ENCODE data around the gene UBN1. TPM values are rescaled to one million over a fixed set of nuclear protein-coding genes. Genes with fewer than 3 reads are reported as not detected.

The UBN1 gene
- polyA plus RNA-seq, 1 donor, result 38.2 TPM

DNA sequence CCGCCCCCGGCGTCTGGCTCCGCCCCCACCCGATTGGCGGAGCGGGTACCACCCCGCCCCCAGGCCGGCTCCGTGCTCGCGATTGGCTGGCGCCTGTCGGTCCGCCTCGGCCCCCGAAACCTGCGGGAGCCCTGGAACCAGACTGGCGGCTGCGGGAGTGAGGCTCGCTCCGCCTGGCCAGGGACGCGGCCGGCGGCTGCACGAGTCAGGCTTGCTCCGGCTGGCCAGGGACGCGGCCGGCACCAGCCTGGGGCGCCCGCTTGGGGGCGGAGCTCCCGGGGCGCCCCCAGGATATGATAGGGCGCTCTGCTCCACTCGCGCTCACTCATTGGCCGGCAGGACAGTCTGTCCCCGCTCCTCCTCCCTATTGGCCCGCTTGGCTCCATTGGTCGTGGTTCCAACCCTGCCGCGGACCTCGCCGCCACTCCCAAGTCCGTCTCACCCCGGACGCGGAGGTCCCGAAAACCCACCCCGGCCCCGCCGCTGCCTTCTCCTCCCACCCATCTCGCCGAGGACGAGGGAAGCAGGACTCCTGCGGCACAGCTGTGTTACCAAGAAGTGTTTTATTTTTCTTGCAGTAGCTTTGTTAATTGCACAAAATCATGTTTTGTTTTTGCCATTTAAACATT, 44.5 kb upstream of the UBN1 start:
- no peaks in the 10 kb centered on the region for H3K9me3 ChIP-seq (ENCODE audit: control insufficient read depth, low read depth, low read length)
- H3K4me1 ChIP-seq (ENCODE audit: control insufficient read depth, insufficient read depth, low read length), result peaks cover 17% of the 10 kb centered on the region
- H3K27ac ChIP-seq (ENCODE audit: low read length), result peak overlapping the region; percentile 77
- peaks cover 54% of the 10 kb centered on the region for H3K36me3 ChIP-seq (ENCODE audit: control insufficient read depth, insufficient read depth, low read length)
- H3K27me3 ChIP-seq (ENCODE audit: control insufficient read depth, insufficient read depth, low read length), result no peaks in the 10 kb centered on the region
- H3K4me3 ChIP-seq (ENCODE audit: low read length), result peak overlapping the region; percentile 51
- no CpG with 5 or more reads among the region's 59 CpGs for WGBS (ENCODE audit: insufficient coverage, low lambda C conversion rate)
- DNase-seq, result peak; percentile 85 to 95

GRCh38 chr16:4803401-4803844, 43.9 kb upstream of the UBN1 start:
- H3K4me3 ChIP-seq (ENCODE audit: low read length), result peak overlapping the region; percentile 51
- no peaks in the 10 kb centered on the region for H3K9me3 ChIP-seq (ENCODE audit: control insufficient read depth, low read depth, low read length)
- peaks cover 54% of the 10 kb centered on the region for H3K36me3 ChIP-seq (ENCODE audit: control insufficient read depth, insufficient read depth, low read length)
- no peaks in the 10 kb centered on the region for H3K27me3 ChIP-seq (ENCODE audit: control insufficient read depth, insufficient read depth, low read length)
- no peak for DNase-seq
- WGBS (ENCODE audit: insufficient coverage, low lambda C conversion rate), result no CpG with 5 or more reads among the region's 8 CpGs
- peak overlapping the region; percentile 77 for H3K27ac ChIP-seq (ENCODE audit: low read length)
- peaks cover 17% of the 10 kb centered on the region for H3K4me1 ChIP-seq (ENCODE audit: control insufficient read depth, insufficient read depth, low read length)

- H3K27ac ChIP-seq (ENCODE audit: low read length), result no peak overlapping the region
- no peak for DNase-seq
- WGBS (ENCODE audit: insufficient coverage, low lambda C conversion rate), result 80% methylated on average over 1 of the region's 26 CpGs
Measured at GRCh38 chr16:4803898-4804762, 43.2 kb upstream of the UBN1 start.

GRCh38 chr16:4805231-4805630, 42.0 kb upstream of the UBN1 start:
- H3K4me3 ChIP-seq (ENCODE audit: low read length), result no peak overlapping the region
- no peak for DNase-seq
- H3K9me3 ChIP-seq (ENCODE audit: control insufficient read depth, low read depth, low read length), result no peaks in the 10 kb centered on the region
- H3K27me3 ChIP-seq (ENCODE audit: control insufficient read depth, insufficient read depth, low read length), result no peaks in the 10 kb centered on the region
- H3K4me1 ChIP-seq (ENCODE audit: control insufficient read depth, insufficient read depth, low read length), result peaks cover 15% of the 10 kb centered on the region
- no peak overlapping the region for H3K27ac ChIP-seq (ENCODE audit: low read length)
- H3K36me3 ChIP-seq (ENCODE audit: control insufficient read depth, insufficient read depth, low read length), result peaks cover 45% of the 10 kb centered on the region
- WGBS (ENCODE audit: insufficient coverage, low lambda C conversion rate), result no CpG with 5 or more reads among the region's 11 CpGs

More at GRCh38 chr16:4803898-4804762, 43.2 kb upstream of the UBN1 start:
- Histone ChIP-seq H3K9me3 (ENCODE audit: control insufficient read depth, low read depth, low read length) (no peaks in the 10 kb centered on the region), H3K36me3 (ENCODE audit: control insufficient read depth, insufficient read depth, low read length) (peaks cover 51% of the 10 kb centered on the region), H3K4me1 (ENCODE audit: control insufficient read depth, insufficient read depth, low read length) (peaks cover 17% of the 10 kb centered on the region), H3K27me3 (ENCODE audit: control insufficient read depth, insufficient read depth, low read length) (no peaks in the 10 kb centered on the region), H3K4me3 (ENCODE audit: low read length) (no peak overlapping the region)

DNA sequence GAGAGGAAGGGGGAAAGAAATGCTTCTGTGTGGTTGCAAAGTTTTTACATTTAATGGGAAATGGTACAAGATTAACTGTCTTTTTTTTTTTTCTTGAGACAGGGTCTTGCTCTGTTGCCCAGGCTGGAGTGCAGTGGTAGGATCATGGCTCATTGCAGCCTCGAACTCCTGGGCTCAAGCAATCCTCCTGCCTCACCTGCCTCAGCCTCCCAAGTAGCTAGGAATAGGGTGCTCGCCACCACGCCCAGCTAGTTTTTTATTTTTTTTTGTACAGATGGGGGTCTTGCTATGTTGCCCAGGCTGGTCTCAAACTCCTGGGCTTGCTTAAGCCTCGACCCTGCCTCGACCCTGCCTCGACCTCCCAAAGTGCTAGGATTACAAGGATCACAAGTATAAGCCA, 41.0 kb upstream of the UBN1 start:
- Histone ChIP-seq H3K9me3 (ENCODE audit: control insufficient read depth, low read depth, low read length) (no peaks in the 10 kb centered on the region), H3K4me3 (ENCODE audit: low read length) (no peak overlapping the region), H3K27ac (ENCODE audit: low read length) (no peak overlapping the region), H3K27me3 (ENCODE audit: control insufficient read depth, insufficient read depth, low read length) (no peaks in the 10 kb centered on the region), H3K4me1 (ENCODE audit: control insufficient read depth, insufficient read depth, low read length) (peaks cover 4% of the 10 kb centered on the region), H3K36me3 (ENCODE audit: control insufficient read depth, insufficient read depth, low read length) (peaks cover 54% of the 10 kb centered on the region)
- DNase-seq, result no peak
- WGBS (ENCODE audit: insufficient coverage, low lambda C conversion rate), result no CpG with 5 or more reads among the region's 6 CpGs

GRCh38 chr16:4811242-4811641, 36.0 kb upstream of the UBN1 start:
- Histone ChIP-seq H3K9me3 (ENCODE audit: control insufficient read depth, low read depth, low read length) (no peaks in the 10 kb centered on the region), H3K36me3 (ENCODE audit: control insufficient read depth, insufficient read depth, low read length) (peaks cover 70% of the 10 kb centered on the region), H3K27me3 (ENCODE audit: control insufficient read depth, insufficient read depth, low read length) (no peaks in the 10 kb centered on the region), H3K4me3 (ENCODE audit: low read length) (no peak overlapping the region), H3K4me1 (ENCODE audit: control insufficient read depth, insufficient read depth, low read length) (no peaks in the 10 kb centered on the region), H3K27ac (ENCODE audit: low read length) (no peak overlapping the region)
- DNase-seq, result no peak
- WGBS (ENCODE audit: insufficient coverage, low lambda C conversion rate), result no CpG with 5 or more reads among the region's 3 CpGs

GRCh38 chr16:4811773-4812172, 35.5 kb upstream of the UBN1 start:
- Histone ChIP-seq H3K27ac (ENCODE audit: low read length) (no peak overlapping the region), H3K4me1 (ENCODE audit: control insufficient read depth, insufficient read depth, low read length) (no peaks in the 10 kb centered on the region), H3K27me3 (ENCODE audit: control insufficient read depth, insufficient read depth, low read length) (no peaks in the 10 kb centered on the region), H3K36me3 (ENCODE audit: control insufficient read depth, insufficient read depth, low read length) (peaks cover 67% of the 10 kb centered on the region), H3K4me3 (ENCODE audit: low read length) (no peak overlapping the region), H3K9me3 (ENCODE audit: control insufficient read depth, low read depth, low read length) (no peaks in the 10 kb centered on the region)
- no peak for DNase-seq
- no CpG with 5 or more reads among the region's 9 CpGs for WGBS (ENCODE audit: insufficient coverage, low lambda C conversion rate)

DNA sequence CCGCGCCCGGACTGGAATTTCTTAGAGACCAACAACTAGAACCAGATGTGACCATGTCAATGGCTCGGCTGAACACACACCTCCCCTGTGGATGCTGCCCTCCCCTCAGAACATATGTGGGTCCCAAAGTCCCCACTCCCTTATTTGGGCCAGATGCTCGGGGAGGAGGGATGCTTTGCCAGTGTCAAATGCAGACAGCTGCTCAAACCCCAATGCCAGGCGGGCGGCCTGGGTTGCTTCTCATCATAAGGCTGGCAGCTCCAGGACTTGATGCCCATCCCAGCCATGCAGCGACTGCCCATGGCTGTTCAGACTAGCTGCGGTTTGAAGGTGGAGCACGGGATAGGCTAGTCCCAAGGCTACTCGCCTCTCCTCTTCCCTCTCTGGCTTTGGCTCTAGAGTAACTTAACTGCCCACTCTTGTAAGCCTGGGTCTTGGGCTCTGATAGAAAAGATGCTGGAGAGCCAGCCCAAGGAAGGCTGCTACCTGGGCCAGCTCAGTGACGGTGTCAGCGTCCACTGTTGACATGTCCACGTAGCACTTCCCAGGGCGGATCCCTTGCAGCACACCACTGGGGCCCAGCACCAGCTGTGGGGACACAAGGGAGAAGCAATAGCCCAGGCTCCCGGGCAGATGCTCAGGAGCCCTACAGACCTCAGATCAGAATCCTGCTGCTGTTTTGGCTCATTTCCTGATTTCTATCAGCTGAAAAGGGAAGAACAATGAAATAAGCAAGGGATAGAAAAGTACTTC, 33.9 kb upstream of the UBN1 start:
- WGBS (ENCODE audit: insufficient coverage, low lambda C conversion rate), result no CpG with 5 or more reads among the region's 16 CpGs
- Histone ChIP-seq H3K4me1 (ENCODE audit: control insufficient read depth, insufficient read depth, low read length) (no peaks in the 10 kb centered on the region), H3K4me3 (ENCODE audit: low read length) (no peak overlapping the region), H3K27ac (ENCODE audit: low read length) (no peak overlapping the region), H3K36me3 (ENCODE audit: control insufficient read depth, insufficient read depth, low read length) (peaks cover 63% of the 10 kb centered on the region), H3K9me3 (ENCODE audit: control insufficient read depth, low read depth, low read length) (no peaks in the 10 kb centered on the region), H3K27me3 (ENCODE audit: control insufficient read depth, insufficient read depth, low read length) (no peaks in the 10 kb centered on the region)
- DNase-seq, result no peak

DNA sequence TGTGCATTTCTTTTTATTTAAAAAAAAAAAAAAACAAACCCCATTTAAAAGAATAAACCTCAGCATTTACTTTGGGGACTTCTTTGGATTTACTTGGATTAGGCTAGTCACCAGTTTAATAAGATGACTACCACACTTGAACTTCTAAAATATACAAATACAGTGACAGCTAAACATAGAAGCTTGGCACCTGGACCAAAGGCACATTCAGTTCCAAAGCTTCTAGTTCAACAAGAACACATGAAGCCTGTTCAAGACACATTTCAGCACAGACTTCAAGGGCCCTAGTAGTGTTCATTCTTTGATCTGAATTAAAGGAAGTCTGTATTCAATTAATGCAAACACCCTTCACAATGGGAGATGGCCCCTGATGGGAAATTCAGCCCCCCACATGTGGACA, 33.2 kb upstream of the UBN1 start:
- no peak overlapping the region for H3K27ac ChIP-seq (ENCODE audit: low read length)

GRCh38 chr16:4814542-4815173, 32.6 kb upstream of the UBN1 start:
- H3K27ac ChIP-seq (ENCODE audit: low read length), result no peak overlapping the region
- H3K4me3 ChIP-seq (ENCODE audit: low read length), result no peak overlapping the region
- no peaks in the 10 kb centered on the region for H3K27me3 ChIP-seq (ENCODE audit: control insufficient read depth, insufficient read depth, low read length)
- no peak for DNase-seq
- no CpG with 5 or more reads among the region's 16 CpGs for WGBS (ENCODE audit: insufficient coverage, low lambda C conversion rate)
- peaks cover 73% of the 10 kb centered on the region for H3K36me3 ChIP-seq (ENCODE audit: control insufficient read depth, insufficient read depth, low read length)
- H3K4me1 ChIP-seq (ENCODE audit: control insufficient read depth, insufficient read depth, low read length), result no peaks in the 10 kb centered on the region
- H3K9me3 ChIP-seq (ENCODE audit: control insufficient read depth, low read depth, low read length), result no peaks in the 10 kb centered on the region

More for the DNA sequence above, 33.2 kb upstream of the UBN1 start:
- no peaks in the 10 kb centered on the region for H3K4me1 ChIP-seq (ENCODE audit: control insufficient read depth, insufficient read depth, low read length)
- DNase-seq, result no peak
- no peak overlapping the region for H3K4me3 ChIP-seq (ENCODE audit: low read length)
- H3K36me3 ChIP-seq (ENCODE audit: control insufficient read depth, insufficient read depth, low read length), result peaks cover 67% of the 10 kb centered on the region
- H3K27me3 ChIP-seq (ENCODE audit: control insufficient read depth, insufficient read depth, low read length), result no peaks in the 10 kb centered on the region
- H3K9me3 ChIP-seq (ENCODE audit: control insufficient read depth, low read depth, low read length), result no peaks in the 10 kb centered on the region

Measured in large intestine (tissue), 3 donors.